Measurements from ENCODE around the gene MCFD2. TPM values are rescaled to one million over a fixed set of nuclear protein-coding genes. Genes with fewer than 3 reads are reported as not detected.

The MCFD2 gene
- total RNA-seq, 1 experiment from 2014 or later: 47.6 TPM

Small RNAs within 50 kb of the gene (small RNA-seq; reads per million reads assigned to genes)
- not detected for gene AC093732.2

Other genes starting within 250 kb of the MCFD2 start
- 2.5 and 3.7 TPM in 2 replicates for gene SOCS5, start 216.5 kb downstream of the MCFD2 start, total RNA-seq (2014; rRNA removed; shearing (Covaris generic); ENCODE audit: low replicate concordance)
- gene TTC7A, start 25.4 kb upstream of the MCFD2 start, total RNA-seq (2014; rRNA removed; shearing (Covaris generic); ENCODE audit: low replicate concordance): 53.7 and 54.6 TPM in 2 replicates
- 0.18 TPM in 1 of 2 replicates, not detected in the other for gene STPG4, start 239.5 kb upstream of the MCFD2 start, total RNA-seq (2014; rRNA removed; shearing (Covaris generic); ENCODE audit: low replicate concordance)

Measured in Karpas-422 (cell line).